MCF 10A (cell line): ENCODE results near the gene PRR18. TPM values are rescaled to one million over a fixed set of nuclear protein-coding genes. Genes with fewer than 3 reads are reported as not detected.

Experiments used
- BruUV-seq: library from RNA; stranded (reverse); fragments of 400-500 nt; replicated peaks from 2 replicates; lab custom pipeline; 2021; lab: Mats Ljungman, UMichigan
- CTCF ChIA-PET: fragments of 300-600 bp; sonication (Branson Sonifier 250); formaldehyde crosslinking; extraction: SDS; loops from one replicate; lab custom pipeline; 2021; ENCODE audit warnings: antibody characterized with exemption, inconsistent platforms; lab: Yijun Ruan, JAX
- POLR2A ChIA-PET: fragments of 300-600, 350-650 bp; sonication (Branson Sonifier 250); formaldehyde crosslinking; extraction: SDS; loops from one replicate; lab custom pipeline; 2020; ENCODE audit warnings: antibody characterized with exemption, inconsistent platforms; lab: Yijun Ruan, JAX
- DNase-seq: peaks from one replicate; pipeline ENCODE4 v3.0.0-alpha.2; 2018; ENCODE audit not compliant: unreplicated experiment
- H3K27ac Mint-ChIP-seq: one replicate; pipeline ENCODE4 v1.8.0; 2022; ENCODE audit warnings: mild to moderate bottlenecking, low read depth, mixed read lengths; ENCODE audit not compliant: unreplicated experiment
- H3K27me3 Mint-ChIP-seq: one replicate; pipeline ENCODE4 v1.8.0; 2022; ENCODE audit warnings: mixed read lengths; ENCODE audit not compliant: insufficient read depth, unreplicated experiment
- H3K36me3 Mint-ChIP-seq: one replicate; pipeline ENCODE4 v1.8.0; 2022; ENCODE audit warnings: mild to moderate bottlenecking, moderate library complexity, mixed read lengths; ENCODE audit not compliant: insufficient read depth, unreplicated experiment
- H3K4me1 Mint-ChIP-seq: one replicate; pipeline ENCODE4 v1.8.0; 2022; ENCODE audit warnings: mixed read lengths; ENCODE audit not compliant: insufficient read depth, unreplicated experiment
- H3K4me3 Mint-ChIP-seq: one replicate; pipeline ENCODE4 v1.8.0; 2022; ENCODE audit warnings: mild to moderate bottlenecking, moderate library complexity, mixed read lengths; ENCODE audit not compliant: unreplicated experiment
- H3K9me3 Mint-ChIP-seq: one replicate; pipeline ENCODE4 v1.8.0; 2022; ENCODE audit warnings: mixed read lengths; ENCODE audit not compliant: unreplicated experiment
- intact Hi-C: fragments of 100-400 bp; cut with micrococcal nuclease; formaldehyde crosslinking; loops from 2 replicates; pipeline ENCODE4 v1.14.1; 2022
- total RNA-seq: library from RNA; stranded (reverse); gene quantifications from 2 replicates; pipeline ENCODE4 v1.2.3, GENCODE V29; 2022
- TF ChIP-seq, protein P1 (sequence below): fragments of 200-600 bp; IDR thresholded peaks from one replicate; pipeline ENCODE4 v1.8.0; 2022; ENCODE audit warnings: antibody characterized with exemption, mild to moderate bottlenecking; ENCODE audit not compliant: unreplicated experiment

PRR18 gene
- total RNA-seq, 1 experiment from 2014 or later: 0.12 TPM

DNA sequence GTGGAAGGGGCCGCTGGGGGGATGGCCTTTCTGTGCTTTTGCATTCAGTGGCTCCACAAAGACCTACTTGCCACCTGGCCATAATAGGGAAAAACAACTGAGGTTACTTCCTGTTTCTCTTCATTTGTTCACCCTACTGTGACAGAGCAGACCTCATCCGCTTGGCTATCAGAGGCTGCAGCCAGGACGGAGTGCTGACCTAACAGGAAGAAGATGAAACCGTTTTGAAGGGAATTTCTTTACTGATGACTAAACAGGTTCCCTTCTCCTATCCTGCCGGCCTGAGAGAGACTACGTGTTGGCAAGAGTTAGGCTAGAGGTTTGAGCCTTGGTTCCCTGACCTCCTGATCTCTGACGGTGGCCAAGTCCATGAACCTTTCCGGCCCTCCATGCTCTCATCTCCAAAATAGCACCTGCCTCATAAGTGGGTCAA is 21.3 kb downstream of the PRR18 start:
- TF ChIP-seq, protein P1, sequence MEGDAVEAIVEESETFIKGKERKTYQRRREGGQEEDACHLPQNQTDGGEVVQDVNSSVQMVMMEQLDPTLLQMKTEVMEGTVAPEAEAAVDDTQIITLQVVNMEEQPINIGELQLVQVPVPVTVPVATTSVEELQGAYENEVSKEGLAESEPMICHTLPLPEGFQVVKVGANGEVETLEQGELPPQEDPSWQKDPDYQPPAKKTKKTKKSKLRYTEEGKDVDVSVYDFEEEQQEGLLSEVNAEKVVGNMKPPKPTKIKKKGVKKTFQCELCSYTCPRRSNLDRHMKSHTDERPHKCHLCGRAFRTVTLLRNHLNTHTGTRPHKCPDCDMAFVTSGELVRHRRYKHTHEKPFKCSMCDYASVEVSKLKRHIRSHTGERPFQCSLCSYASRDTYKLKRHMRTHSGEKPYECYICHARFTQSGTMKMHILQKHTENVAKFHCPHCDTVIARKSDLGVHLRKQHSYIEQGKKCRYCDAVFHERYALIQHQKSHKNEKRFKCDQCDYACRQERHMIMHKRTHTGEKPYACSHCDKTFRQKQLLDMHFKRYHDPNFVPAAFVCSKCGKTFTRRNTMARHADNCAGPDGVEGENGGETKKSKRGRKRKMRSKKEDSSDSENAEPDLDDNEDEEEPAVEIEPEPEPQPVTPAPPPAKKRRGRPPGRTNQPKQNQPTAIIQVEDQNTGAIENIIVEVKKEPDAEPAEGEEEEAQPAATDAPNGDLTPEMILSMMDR: no peak
- no peaks in the 10 kb centered on the region for H3K36me3 Mint-ChIP-seq
- intact Hi-C loops: no loop called here
- ChIA-PET POLR2A (interaction anchor here (0.7 kb wide), 1 partner anchor 941 kb away, joined by 3 read pairs; no protein-coding TSS in a partner anchor), CTCF (interaction anchor here (0.6 to 0.7 kb wide), 2 partner anchors 84 to 840 kb away, joined by 3 read pairs; no protein-coding TSS in a partner anchor)
- BruUV-seq: no TSS peak
- no peak overlapping the region for H3K4me3 Mint-ChIP-seq
- DNase-seq: no peak
- no peaks in the 10 kb centered on the region for H3K4me1 Mint-ChIP-seq
- H3K27me3 Mint-ChIP-seq: peaks cover 71% of the 10 kb centered on the region
- H3K9me3 Mint-ChIP-seq: no peaks in the 10 kb centered on the region
- no peak overlapping the region for H3K27ac Mint-ChIP-seq

DNA sequence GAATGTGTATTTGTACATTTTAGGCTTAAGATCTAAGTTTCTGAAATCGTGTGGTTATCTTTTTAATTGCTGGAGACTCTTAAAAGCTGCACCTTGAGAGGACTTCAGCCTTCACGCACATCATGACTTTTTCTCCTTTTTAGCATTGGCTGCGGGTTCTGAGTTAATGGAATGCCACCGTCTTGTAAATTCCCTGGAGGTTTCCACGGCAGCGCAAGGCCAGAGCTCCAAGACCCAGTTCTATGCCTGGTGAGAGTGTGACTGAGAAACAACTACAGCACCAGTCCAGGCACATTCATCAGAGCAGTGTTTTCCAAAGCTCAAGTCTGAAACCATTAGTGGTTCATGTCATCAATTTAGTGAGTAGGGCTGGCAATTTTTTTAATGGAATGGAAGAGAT is 23.0 kb downstream of the PRR18 start:
- Mint-ChIP-seq H3K4me1 (no peaks in the 10 kb centered on the region), H3K9me3 (no peaks in the 10 kb centered on the region), H3K27me3 (peaks cover 69% of the 10 kb centered on the region), H3K4me3 (no peak overlapping the region), H3K36me3 (peaks cover 7% of the 10 kb centered on the region), H3K27ac (no peak overlapping the region)
- intact Hi-C loops: no loop called here
- BruUV-seq: no TSS peak
- ChIA-PET POLR2A (interaction anchor here (1.0 kb wide), 1 partner anchor 76 kb away, joined by 3 read pairs; no protein-coding TSS in a partner anchor), CTCF (interaction anchor here (0.5 to 1.7 kb wide), 2 partner anchors 12 to 114 kb away, joined by 3 to 8 read pairs; no protein-coding TSS in a partner anchor)
- TF ChIP-seq, protein P1: no peak
- DNase-seq: no peak

DNA sequence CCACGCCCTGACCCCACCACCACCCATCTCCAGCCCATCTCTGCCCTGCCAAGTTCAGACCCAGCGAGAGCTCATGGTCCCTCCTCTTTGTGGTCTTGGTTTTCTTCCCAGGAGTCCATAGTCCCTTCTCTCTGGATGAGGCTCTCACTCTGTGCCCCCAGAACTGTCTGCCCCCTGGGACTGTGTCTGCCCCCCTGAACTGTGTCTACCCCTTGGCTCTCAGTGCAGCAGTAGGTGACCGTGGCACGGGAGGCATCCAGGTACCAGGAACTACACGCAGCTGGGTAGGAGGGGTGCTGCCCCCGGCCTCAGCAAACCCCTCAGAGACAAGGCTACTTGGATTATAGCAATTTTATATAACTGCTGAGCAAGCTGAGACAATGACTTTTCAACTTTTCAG is 23.6 kb downstream of the PRR18 start:
- H3K27ac Mint-ChIP-seq: no peak overlapping the region
- H3K27me3 Mint-ChIP-seq: peaks cover 63% of the 10 kb centered on the region
- TF ChIP-seq, protein P1: no peak
- DNase-seq: no peak
- CTCF ChIA-PET: interaction anchor here (0.6 to 1.7 kb wide), 3 partner anchors 97 to 700 kb away, joined by 3 to 8 read pairs (median 3); no protein-coding TSS in a partner anchor
- peaks cover 7% of the 10 kb centered on the region for H3K36me3 Mint-ChIP-seq
- no peaks in the 10 kb centered on the region for H3K9me3 Mint-ChIP-seq
- H3K4me3 Mint-ChIP-seq: no peak overlapping the region
- POLR2A ChIA-PET: no interaction called here
- no peaks in the 10 kb centered on the region for H3K4me1 Mint-ChIP-seq
- BruUV-seq: no TSS peak
- intact Hi-C loops: no loop called here

DNA sequence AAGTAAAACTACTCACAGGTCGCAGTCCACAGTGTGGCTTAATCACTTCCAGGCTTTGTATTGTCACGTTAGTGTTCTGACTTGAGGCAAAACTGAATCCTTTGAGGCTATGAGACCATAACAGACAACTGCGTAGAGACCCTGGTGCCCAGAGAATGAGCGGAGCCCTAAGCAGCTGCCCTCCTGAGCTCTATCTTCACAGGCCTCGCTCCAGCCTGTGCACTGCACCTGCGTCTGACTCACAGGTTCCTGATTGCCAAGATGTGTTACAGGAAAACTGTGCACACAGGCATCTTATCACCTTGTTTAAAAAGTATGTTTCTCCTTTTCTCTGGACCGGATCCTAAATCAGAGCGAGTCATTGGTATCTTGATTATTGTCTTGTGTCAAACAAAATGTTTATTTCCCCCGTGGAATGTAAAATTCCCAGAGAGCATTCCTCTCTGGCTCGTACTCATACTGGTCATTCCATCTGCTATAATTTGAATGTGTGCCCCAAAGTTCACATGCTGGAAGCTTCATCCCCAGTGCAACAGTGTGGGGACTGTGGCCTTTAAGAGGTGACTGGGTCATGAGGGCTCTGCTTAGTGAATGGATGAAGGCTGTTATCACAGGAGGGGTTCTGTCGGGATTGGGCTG is 25.7 kb downstream of the PRR18 start:
- intact Hi-C loops: no loop called here
- TF ChIP-seq, protein P1: no peak
- ChIA-PET CTCF (interaction anchor here (0.6 to 4.2 kb wide), 3 partner anchors 99 to 173 kb away, joined by 3 to 34 read pairs (median 3); no protein-coding TSS in a partner anchor), POLR2A (interaction anchor here (0.7 kb wide), 1 partner anchor 99 kb away, joined by 3 read pairs; no protein-coding TSS in a partner anchor)
- H3K27me3 Mint-ChIP-seq: peaks cover 57% of the 10 kb centered on the region
- no peak overlapping the region for H3K27ac Mint-ChIP-seq
- H3K36me3 Mint-ChIP-seq: peaks cover 7% of the 10 kb centered on the region
- no peaks in the 10 kb centered on the region for H3K9me3 Mint-ChIP-seq
- no peaks in the 10 kb centered on the region for H3K4me1 Mint-ChIP-seq
- H3K4me3 Mint-ChIP-seq: no peak overlapping the region
- BruUV-seq: no TSS peak
- DNase-seq: no peak
